ENCODE results near the gene FBXW12. TPM values are rescaled to one million over a fixed set of nuclear protein-coding genes. Genes with fewer than 3 reads are reported as not detected.
A peak's percentile ranks its signal among the peaks of the same experiment; 100 is the strongest.
"Not testable (repeated sequence)": the region's sequence is repeated elsewhere in the genome, so short reads cannot be mapped to it uniquely, and the experiment has no call there.

Gene FBXW12
- polyA plus RNA-seq, 5 donors: 0.29 to 0.46 (median 0.34) TPM

DNA sequence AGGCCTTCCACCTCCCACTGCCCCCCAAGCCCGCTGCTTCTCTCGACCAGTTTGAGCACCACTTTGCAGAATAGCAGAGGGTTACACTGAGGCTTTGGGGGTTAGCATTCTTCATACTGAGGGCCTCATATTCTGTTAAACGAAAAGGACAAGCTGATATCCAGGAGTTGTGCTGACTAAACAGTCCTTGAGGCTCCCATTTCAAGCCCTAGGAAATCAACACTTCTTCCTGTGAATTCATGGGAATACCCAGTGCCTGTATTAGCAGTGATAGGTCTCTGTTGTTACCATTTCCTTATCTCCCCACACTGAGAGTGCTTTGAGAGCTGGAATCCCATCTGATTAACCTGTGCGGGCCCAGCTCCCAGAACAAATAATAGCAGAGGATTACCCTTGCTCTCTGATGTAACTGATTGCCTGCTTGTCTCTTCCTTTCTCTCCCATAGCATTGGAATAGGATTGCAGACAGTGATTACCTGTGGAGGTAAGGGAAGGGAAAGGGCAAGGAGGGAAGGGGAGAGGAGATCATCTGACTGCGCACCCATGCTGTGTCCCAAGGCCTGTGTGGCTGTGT, 930 bp downstream of the FBXW12 start:
- no peak for DNase-seq

- DNase-seq: no peak
Observed at GRCh38 chr3:48387634-48388033, 15.6 kb downstream of the FBXW12 start.

DNA sequence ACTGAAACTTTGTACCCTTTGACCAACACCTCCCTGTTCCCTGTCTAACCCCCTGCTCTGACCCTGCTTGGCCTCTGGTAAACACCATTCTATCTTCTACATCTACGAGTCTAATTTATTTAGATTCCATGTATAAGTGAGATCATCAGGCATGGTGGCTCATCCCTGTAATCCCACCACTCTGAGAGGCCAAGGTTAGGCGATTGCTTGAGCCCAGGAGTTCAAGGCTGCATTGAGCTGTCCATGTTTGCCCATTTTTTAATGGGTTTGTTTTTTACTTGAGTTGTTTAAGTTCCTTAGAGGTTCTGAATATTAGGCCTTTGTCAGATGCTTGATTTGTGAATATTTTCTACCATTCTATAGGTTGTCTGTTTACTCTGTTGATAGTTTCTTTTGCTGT, 16.9 kb downstream of the FBXW12 start:
- DNase-seq: no peak

GRCh38 chr3:48394391-48394790, 22.4 kb downstream of the FBXW12 start:
- no peak for DNase-seq

- DNase-seq: no peak
Observed at GRCh38 chr3:48395714-48396113, 23.7 kb downstream of the FBXW12 start.

- no peak for DNase-seq
Observed at GRCh38 chr3:48397767-48398681, 26.0 kb downstream of the FBXW12 start.

DNA sequence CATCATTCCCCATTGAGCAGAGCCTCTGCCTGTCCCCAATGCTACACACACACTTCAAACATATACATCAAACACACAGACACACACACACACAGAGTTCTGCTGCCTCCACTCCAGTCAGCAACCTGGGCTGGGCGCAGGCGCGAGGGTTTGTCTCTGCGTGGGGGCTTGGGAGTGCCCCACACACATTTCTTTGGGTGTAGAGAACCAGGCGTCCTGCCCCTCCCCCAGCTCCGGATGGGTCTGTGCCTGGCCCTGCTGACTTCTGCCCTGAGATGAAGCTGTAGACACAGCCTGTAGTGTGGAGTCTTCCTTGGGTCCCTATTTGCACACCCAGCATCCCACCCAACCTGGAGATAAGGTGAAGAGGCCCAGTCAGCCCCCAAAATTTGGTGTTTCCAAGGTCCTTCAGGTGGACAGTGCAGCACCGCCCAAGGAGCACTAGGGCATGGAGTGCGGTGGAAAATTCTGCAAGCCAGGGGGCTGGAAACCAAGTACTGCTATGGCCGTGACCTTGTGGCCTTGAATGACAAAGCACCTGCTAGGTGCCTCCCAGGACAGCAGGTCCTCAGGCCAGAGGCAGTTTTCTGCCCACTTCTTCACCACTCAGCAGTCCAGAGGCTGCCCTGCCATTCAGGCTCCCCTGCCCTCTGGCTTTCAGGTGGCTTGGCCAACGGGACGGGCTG, 26.8 kb downstream of the FBXW12 start:
- DNase-seq: no peak

- DNase-seq: no peak
Observed at GRCh38 chr3:48399387-48400172, 27.6 kb downstream of the FBXW12 start.

GRCh38 chr3:48400824-48401433, 28.9 kb downstream of the FBXW12 start:
- peak; percentile 28 to 50 for DNase-seq

DNA sequence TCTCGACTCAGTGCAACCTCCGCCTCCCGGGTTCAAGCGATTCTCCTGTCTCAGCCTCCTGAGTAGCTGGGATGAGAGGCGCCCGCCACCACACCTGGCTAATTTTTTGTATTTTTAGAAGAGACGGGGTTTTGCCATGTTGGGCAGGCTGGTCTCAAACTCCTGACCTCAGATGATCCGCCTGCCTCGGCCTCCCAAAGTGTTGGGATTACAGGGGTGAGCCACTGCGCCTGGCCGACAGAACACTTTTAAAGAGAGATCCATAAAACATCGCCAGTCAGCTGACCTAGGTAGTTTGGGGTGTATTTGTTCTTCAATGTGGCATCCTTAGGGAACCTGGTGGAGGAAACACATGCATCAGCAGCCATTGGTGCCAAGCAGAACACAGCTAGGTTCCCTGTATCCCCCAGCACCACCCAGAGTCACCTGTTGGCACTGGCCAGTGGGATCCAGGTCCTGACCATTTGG, 29.4 kb downstream of the FBXW12 start:
- not testable (repeated sequence) for DNase-seq

- peak; percentile 35 to 51 for DNase-seq
Observed at GRCh38 chr3:48402281-48402732, 30.3 kb downstream of the FBXW12 start.

GRCh38 chr3:48402907-48403306, 30.9 kb downstream of the FBXW12 start:
- no peak for DNase-seq

- no peak for DNase-seq
Observed at GRCh38 chr3:48403533-48404439, 31.8 kb downstream of the FBXW12 start.

DNA sequence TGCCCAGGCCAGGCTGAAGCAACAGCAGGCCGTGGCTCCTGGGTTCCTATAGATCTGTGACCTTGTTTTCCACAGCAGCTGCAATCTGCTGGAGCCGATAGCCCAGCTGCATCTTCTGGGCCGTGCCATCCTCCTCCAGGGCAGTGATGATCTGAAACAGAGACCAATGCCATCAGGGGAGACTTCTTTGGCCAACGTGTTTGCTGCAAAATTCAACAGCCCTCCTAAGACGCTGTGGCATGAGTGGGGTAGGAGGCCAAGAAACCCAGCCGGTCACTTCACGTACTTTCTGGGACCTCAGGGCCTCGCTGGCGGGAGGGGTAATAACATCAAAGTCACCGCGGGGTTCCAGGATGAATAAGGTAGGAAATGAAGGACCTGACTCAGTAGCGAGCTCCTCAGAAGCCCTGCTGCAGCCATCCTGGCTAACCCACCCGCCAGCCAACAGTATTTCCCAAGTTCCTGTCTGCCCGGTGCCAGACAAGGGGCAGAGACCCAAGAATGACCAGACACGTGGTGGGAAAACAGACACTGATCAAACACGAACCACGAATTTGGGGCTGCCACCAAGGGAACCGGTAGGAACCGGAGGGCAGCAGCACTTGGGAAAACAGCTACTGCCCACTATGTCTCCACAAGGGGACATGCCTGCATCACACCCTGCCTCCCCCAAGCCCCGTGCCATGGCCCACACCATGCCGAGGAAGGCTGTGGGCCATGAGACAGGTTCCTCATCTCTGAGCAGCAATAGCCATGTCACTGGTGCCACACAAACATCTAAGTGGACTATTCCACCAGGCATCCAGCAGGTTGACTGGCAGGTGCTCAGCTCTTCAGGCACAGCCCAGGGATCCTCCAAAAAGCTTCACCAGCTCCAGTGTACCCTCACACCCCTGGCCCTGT, 32.7 kb downstream of the FBXW12 start:
- no peak for DNase-seq

GRCh38 chr3:48405343-48405881, 33.4 kb downstream of the FBXW12 start:
- no peak for DNase-seq

DNA sequence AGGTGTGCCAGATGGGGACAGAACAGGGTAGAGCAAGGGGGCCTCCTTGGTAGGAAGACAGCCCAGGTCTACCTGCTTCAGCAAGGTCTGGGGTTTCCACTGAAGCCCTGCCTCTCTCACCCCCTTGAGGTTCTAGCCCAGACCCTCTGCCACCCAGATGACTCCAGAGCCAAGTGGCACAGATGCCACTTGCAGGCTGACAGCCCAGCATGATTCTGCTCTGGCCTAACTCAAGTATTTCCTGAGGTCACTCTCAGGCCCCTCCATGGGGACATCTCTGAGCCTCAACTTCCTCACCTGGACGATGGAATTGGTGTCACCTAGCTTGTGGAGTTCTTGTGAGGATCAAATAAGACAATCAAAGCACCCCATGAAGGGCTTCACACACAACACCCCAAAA, 34.0 kb downstream of the FBXW12 start:
- no peak for DNase-seq

DNA sequence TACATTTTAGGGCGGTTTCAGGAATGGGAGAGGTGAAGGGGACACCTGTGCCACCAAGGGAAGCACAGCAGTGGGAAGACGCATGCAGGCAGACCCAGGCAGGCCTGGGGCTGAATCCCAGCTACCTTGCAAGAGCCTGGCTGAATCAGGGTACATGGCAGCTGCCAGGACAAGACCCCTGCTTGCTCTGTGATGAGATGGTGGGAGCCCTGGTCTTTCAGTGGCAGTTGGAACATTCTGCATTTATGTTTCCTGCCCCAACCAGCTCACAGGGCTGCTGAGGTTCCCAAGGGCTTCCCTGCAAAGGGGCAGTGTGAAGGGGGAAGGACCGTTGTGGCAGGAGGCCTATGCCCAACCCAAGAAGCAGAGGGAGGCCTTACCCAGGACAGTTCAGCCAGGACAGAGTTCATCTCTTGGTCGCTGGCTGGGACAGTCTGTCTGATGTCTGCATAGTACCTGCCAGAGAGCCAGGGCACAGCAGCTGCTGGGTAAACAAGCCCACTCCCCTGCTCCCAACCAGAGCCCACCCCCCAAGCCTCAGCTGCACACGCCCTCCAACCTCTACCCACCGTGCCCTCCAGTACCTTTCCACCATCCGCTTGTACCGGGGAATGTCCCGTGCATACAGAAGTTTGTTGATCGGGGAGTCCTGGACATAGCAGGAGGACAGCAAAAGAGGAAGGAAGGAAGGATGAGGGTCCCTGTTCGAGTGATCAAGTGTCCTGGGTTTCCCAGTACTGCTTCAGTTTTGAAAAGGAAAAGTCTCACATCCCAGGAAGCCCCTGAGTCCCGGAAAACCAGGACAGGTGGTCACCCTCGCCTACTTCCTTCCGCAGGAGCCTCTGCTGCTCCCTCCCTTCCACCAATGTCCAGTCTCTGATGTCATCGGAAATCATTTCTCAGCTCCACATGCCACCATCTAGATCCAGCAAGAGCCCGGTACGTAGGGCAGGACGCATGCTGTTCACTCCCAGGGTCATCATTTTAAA, 34.7 kb downstream of the FBXW12 start:
- DNase-seq: no peak
